ENCODE data around the gene SH3PXD2A.
"Not testable (repeated sequence)": the region's sequence is repeated elsewhere in the genome, so short reads cannot be mapped to it uniquely, and the experiment has no call there.

SH3PXD2A gene

DNA sequence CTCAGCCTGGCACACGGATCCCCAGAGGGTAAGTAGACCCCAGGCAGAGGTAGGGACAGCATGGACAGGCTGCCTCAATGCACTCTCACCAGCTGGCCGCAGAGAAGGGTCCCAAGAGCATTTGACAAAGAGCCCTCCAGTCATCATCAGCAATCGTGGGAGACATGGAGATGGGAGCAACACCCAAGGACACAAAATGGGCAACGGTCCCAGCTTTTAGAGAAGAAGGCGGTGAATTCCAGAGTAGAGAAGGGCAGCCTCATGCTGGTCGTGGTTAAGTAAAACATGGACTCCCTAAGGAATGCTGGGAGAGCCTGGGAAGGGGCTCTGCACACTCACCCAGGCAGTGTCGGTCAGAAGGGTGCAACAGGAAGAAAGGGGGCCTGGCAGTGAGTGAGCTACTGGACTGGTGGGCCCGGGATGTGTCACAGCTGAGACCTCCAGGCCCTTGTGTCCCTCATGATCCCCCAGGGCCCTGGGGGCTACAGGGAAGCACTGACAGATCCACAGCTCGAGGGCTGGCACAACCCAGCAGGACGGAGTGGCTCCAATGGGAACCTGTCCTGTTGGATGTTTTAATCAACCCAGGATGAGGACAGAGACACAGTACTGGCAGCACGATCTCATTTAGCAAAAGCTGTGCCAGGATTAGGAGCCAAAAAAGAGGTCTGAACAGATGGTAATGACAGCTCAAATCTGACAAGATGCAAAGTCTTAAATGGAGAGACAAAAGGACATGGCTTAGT, 214.8 kb downstream of the SH3PXD2A start:
- H3K4me3 ChIP-seq (ENCODE audit: low read length in 2 of 2): no peak overlapping the region
- no peak overlapping the region for H3K9ac ChIP-seq (ENCODE audit: low read depth in 1 of 2, low read length in 2 of 2)
- H3K4me1 ChIP-seq (ENCODE audit: control insufficient read depth in 2 of 2, insufficient read depth in 2 of 2, low read length in 2 of 2): peaks cover 8 to 10% of the 10 kb centered on the region in 2 donors
- H3K27me3 ChIP-seq (ENCODE audit: control insufficient read depth in 2 of 2, insufficient read depth in 2 of 2, low read length in 2 of 2): no peaks in the 10 kb centered on the region
- H3K27ac ChIP-seq (ENCODE audit: low read depth in 2 of 2, low read length in 2 of 2): no peak overlapping the region
- H3K36me3 ChIP-seq (ENCODE audit: control insufficient read depth in 2 of 2, insufficient read depth in 2 of 2, low read length in 2 of 2): peaks cover 6 to 7% of the 10 kb centered on the region in 2 donors
- H3K9me3 ChIP-seq (ENCODE audit: control insufficient read depth in 2 of 2, low read length in 2 of 2): no peaks in the 10 kb centered on the region

DNA sequence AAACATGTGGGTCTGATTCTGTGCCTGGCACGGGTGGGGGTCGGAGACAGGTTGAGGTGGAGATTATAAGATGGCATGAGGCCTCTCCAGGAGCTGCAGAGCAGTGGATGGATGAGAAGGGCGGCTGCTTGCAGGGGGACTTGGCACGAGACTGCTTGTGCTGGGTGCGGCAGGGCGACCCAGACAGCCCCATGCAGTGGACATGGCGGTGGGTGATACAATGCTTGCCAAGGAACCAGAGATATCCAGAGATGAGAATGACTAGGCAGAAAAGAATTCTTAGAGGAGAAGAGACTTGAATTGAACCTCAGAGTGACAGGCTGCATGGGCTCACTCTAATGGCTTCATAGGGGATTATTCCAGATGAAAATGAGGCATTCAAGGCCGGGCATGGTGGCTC, 216.4 kb downstream of the SH3PXD2A start:
- Histone ChIP-seq H3K36me3 (ENCODE audit: control insufficient read depth in 2 of 2, insufficient read depth in 2 of 2, low read length in 2 of 2) (peaks cover 7 to 11% of the 10 kb centered on the region in 2 donors), H3K9ac (ENCODE audit: low read depth in 1 of 2, low read length in 2 of 2) (no peak overlapping the region), H3K27me3 (ENCODE audit: control insufficient read depth in 2 of 2, insufficient read depth in 2 of 2, low read length in 2 of 2) (no peaks in the 10 kb centered on the region), H3K9me3 (ENCODE audit: control insufficient read depth in 2 of 2, low read length in 2 of 2) (no peaks in the 10 kb centered on the region), H3K27ac (ENCODE audit: low read depth in 2 of 2, low read length in 2 of 2) (no peak overlapping the region), H3K4me1 (ENCODE audit: control insufficient read depth in 2 of 2, insufficient read depth in 2 of 2, low read length in 2 of 2) (peaks cover 3 to 8% of the 10 kb centered on the region in 2 donors), H3K4me3 (ENCODE audit: low read length in 2 of 2) (no peak overlapping the region)

DNA sequence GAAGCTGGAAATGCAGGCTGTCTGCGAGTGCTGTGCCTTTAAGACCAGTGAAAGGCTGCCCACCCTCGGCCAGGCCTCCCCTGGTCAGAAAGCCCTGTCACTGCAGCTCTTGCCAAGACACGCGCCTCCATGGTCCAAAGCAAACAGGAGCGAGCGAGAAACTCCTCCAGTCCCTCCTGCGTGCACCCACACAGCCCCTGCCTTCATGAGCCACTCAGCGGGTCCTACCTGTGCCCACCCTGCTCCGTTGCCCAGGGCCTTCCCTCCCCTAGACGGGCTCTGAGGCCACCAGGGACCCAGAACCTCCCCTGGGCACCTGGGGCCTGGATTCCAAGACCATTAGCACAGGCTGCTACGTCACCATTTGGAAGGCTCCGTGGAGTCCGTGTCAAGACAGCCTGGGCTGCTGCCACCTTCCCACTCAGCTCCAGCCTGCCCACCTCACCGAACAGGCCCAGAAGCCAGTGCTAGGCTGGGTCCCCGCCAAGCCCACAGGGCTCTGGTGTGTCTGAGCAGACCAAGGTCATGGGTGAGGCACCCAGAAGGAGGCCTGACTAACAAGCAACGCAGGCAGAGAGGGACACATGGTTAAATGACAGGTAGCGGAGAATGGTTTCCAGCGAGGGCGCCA, 217.3 kb downstream of the SH3PXD2A start:
- Histone ChIP-seq H3K9ac (ENCODE audit: low read depth in 1 of 2, low read length in 2 of 2) (no peak overlapping the region), H3K4me1 (ENCODE audit: control insufficient read depth in 2 of 2, insufficient read depth in 2 of 2, low read length in 2 of 2) (peaks cover 3 to 8% of the 10 kb centered on the region in 2 donors), H3K4me3 (ENCODE audit: low read length in 2 of 2) (no peak overlapping the region)

DNA sequence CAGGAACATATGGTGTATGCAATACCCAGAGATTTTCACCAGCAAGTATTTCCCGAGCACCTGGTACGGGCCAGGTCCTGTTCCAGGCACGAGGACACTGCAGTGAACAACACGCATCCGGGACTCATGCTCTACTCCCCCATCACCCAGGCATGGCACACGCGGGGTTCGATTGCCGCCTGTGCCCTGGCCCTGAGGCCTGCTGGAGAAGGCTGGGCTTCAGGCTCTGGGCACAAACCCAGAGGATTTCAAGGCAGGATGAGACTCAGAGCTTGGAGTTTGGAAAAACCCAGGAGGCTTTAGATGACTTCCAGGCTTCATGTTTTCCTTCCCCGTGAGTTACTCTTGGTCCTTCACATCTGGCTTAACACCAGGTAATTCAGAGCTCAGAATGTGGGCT, 218.4 kb downstream of the SH3PXD2A start:
- H3K27me3 ChIP-seq (ENCODE audit: control insufficient read depth in 2 of 2, insufficient read depth in 2 of 2, low read length in 2 of 2): no peaks in the 10 kb centered on the region
- H3K4me3 ChIP-seq (ENCODE audit: low read length in 2 of 2): no peak overlapping the region
- no peaks in the 10 kb centered on the region for H3K9me3 ChIP-seq (ENCODE audit: control insufficient read depth in 2 of 2, low read length in 2 of 2)
- H3K27ac ChIP-seq (ENCODE audit: low read depth in 2 of 2, low read length in 2 of 2): peak overlapping the region in 1 of 2 donors; percentile 58
- H3K36me3 ChIP-seq (ENCODE audit: control insufficient read depth in 2 of 2, insufficient read depth in 2 of 2, low read length in 2 of 2): peaks cover 11 to 16% of the 10 kb centered on the region in 2 donors
- H3K4me1 ChIP-seq (ENCODE audit: control insufficient read depth in 2 of 2, insufficient read depth in 2 of 2, low read length in 2 of 2): peaks cover 3 to 8% of the 10 kb centered on the region in 2 donors
- H3K9ac ChIP-seq (ENCODE audit: low read depth in 1 of 2, low read length in 2 of 2): peak overlapping the region in 1 of 2 donors; percentile 17

More for the DNA sequence above, 217.3 kb downstream of the SH3PXD2A start:
- Histone ChIP-seq H3K27me3 (ENCODE audit: control insufficient read depth in 2 of 2, insufficient read depth in 2 of 2, low read length in 2 of 2) (no peaks in the 10 kb centered on the region), H3K36me3 (ENCODE audit: control insufficient read depth in 2 of 2, insufficient read depth in 2 of 2, low read length in 2 of 2) (peaks cover 7 to 13% of the 10 kb centered on the region in 2 donors), H3K27ac (ENCODE audit: low read depth in 2 of 2, low read length in 2 of 2) (peak overlapping the region; percentile 21 to 58), H3K9me3 (ENCODE audit: control insufficient read depth in 2 of 2, low read length in 2 of 2) (no peaks in the 10 kb centered on the region)

DNA sequence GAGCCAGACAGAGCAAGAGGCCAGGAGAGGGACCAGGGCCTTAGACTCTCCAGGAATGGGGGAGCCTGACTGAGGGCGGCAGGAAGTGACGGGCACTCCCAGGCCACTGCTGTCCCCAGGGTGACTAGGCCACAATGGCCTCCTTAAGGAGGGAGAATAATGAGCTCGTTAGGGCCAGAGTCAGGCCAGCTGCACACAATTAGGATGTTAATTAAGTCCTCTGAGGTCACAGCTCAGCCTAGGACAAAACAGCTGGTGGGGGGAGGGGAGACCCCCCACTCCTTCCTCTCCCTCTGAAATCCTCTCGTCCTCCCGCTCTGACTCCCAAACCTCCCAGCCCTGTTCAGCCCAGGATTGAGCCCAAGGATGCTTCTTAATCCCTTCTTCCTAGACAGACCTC, 218.9 kb downstream of the SH3PXD2A start:
- Histone ChIP-seq H3K4me3 (ENCODE audit: low read length in 2 of 2) (no peak overlapping the region), H3K36me3 (ENCODE audit: control insufficient read depth in 2 of 2, insufficient read depth in 2 of 2, low read length in 2 of 2) (peaks cover 11 to 16% of the 10 kb centered on the region in 2 donors), H3K4me1 (ENCODE audit: control insufficient read depth in 2 of 2, insufficient read depth in 2 of 2, low read length in 2 of 2) (peaks cover 3 to 8% of the 10 kb centered on the region in 2 donors), H3K27me3 (ENCODE audit: control insufficient read depth in 2 of 2, insufficient read depth in 2 of 2, low read length in 2 of 2) (no peaks in the 10 kb centered on the region), H3K9ac (ENCODE audit: low read depth in 1 of 2, low read length in 2 of 2) (no peak overlapping the region), H3K27ac (ENCODE audit: low read depth in 2 of 2, low read length in 2 of 2) (no peak overlapping the region), H3K9me3 (ENCODE audit: control insufficient read depth in 2 of 2, low read length in 2 of 2) (no peaks in the 10 kb centered on the region)

DNA sequence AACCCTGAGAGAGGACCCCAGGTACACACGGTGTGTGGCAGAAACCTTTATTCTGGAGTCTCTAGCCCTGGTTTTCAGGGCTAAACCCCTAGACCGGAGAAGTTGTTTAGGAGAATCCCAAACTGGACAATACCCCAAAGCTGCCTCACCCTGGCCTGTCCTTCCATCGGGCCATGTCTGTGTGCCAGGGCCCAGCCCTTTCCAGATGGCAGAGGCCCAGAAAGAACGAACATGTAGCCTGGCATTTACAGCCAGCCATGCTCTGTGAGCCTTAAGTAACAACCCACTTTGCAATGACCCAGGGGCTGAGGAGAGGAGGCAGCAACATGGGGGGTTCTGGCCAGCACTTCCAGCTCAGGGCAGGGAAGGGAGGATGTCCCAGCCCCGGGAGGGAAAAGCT, 219.8 kb downstream of the SH3PXD2A start:
- H3K9ac ChIP-seq (ENCODE audit: low read depth in 1 of 2, low read length in 2 of 2): no peak overlapping the region
- no peaks in the 10 kb centered on the region for H3K27me3 ChIP-seq (ENCODE audit: control insufficient read depth in 2 of 2, insufficient read depth in 2 of 2, low read length in 2 of 2)
- H3K27ac ChIP-seq (ENCODE audit: low read depth in 2 of 2, low read length in 2 of 2): no peak overlapping the region
- H3K4me1 ChIP-seq (ENCODE audit: control insufficient read depth in 2 of 2, insufficient read depth in 2 of 2, low read length in 2 of 2): peaks cover 3 to 8% of the 10 kb centered on the region in 2 donors
- H3K36me3 ChIP-seq (ENCODE audit: control insufficient read depth in 2 of 2, insufficient read depth in 2 of 2, low read length in 2 of 2): peaks cover 14 to 16% of the 10 kb centered on the region in 2 donors
- no peak overlapping the region for H3K4me3 ChIP-seq (ENCODE audit: low read length in 2 of 2)
- no peaks in the 10 kb centered on the region for H3K9me3 ChIP-seq (ENCODE audit: control insufficient read depth in 2 of 2, low read length in 2 of 2)

DNA sequence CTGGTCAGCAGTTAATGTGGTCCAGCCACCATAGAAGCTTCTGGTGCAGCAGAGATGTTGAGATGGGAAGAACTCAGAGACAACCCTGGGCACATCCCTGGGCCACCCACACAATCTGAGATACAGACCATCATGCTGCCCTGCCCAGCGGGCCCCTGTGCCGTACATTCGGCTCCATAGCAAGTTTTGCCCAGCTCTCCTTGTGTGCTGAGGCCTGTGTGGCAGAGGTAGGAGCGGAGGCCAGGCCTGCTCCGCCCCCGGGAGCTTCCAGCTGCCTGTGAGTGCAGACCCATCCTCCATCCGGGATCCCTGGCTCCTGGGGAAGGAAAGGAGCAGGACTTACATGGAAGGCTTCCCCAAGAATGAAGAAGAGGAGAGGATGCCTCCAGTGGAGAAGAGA, 221.5 kb downstream of the SH3PXD2A start:
- H3K27me3 ChIP-seq (ENCODE audit: control insufficient read depth in 2 of 2, insufficient read depth in 2 of 2, low read length in 2 of 2): no peaks in the 10 kb centered on the region
- H3K27ac ChIP-seq (ENCODE audit: low read depth in 2 of 2, low read length in 2 of 2): no peak overlapping the region
- peaks cover 14 to 21% of the 10 kb centered on the region in 2 donors for H3K36me3 ChIP-seq (ENCODE audit: control insufficient read depth in 2 of 2, insufficient read depth in 2 of 2, low read length in 2 of 2)
- H3K9me3 ChIP-seq (ENCODE audit: control insufficient read depth in 2 of 2, low read length in 2 of 2): no peaks in the 10 kb centered on the region
- H3K4me3 ChIP-seq (ENCODE audit: low read length in 2 of 2): no peak overlapping the region
- peaks cover 3 to 6% of the 10 kb centered on the region in 2 donors for H3K4me1 ChIP-seq (ENCODE audit: control insufficient read depth in 2 of 2, insufficient read depth in 2 of 2, low read length in 2 of 2)
- H3K9ac ChIP-seq (ENCODE audit: low read depth in 1 of 2, low read length in 2 of 2): no peak overlapping the region

DNA sequence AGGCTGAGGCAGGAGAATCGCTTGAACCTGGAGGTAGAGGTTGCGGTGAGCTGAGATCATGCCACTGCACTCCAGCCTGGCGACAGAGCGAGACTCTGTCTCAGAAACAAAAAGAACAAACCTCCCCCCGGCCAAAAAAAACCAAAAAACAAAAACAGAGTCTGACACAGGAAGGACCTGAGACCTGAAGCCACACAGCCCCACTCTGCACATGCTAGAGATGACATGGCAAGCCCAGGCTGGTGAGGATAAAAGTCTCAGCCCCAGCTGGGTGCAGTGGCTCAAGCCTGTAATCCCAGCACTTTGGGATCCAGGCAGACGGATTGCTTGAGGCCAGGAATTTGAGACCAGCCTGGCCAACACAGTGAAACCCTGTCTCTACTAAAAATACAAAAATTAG, 222.5 kb downstream of the SH3PXD2A start:
- H3K27ac ChIP-seq (ENCODE audit: low read depth in 2 of 2, low read length in 2 of 2); H3K27me3 ChIP-seq (ENCODE audit: control insufficient read depth in 2 of 2, insufficient read depth in 2 of 2, low read length in 2 of 2); H3K9me3 ChIP-seq (ENCODE audit: control insufficient read depth in 2 of 2, low read length in 2 of 2); H3K4me3 ChIP-seq (ENCODE audit: low read length in 2 of 2); H3K4me1 ChIP-seq (ENCODE audit: control insufficient read depth in 2 of 2, insufficient read depth in 2 of 2, low read length in 2 of 2); H3K9ac ChIP-seq (ENCODE audit: low read depth in 1 of 2, low read length in 2 of 2): not testable (repeated sequence)
- peaks cover 18 to 27% of the 10 kb centered on the region in 2 donors for H3K36me3 ChIP-seq (ENCODE audit: control insufficient read depth in 2 of 2, insufficient read depth in 2 of 2, low read length in 2 of 2)

DNA sequence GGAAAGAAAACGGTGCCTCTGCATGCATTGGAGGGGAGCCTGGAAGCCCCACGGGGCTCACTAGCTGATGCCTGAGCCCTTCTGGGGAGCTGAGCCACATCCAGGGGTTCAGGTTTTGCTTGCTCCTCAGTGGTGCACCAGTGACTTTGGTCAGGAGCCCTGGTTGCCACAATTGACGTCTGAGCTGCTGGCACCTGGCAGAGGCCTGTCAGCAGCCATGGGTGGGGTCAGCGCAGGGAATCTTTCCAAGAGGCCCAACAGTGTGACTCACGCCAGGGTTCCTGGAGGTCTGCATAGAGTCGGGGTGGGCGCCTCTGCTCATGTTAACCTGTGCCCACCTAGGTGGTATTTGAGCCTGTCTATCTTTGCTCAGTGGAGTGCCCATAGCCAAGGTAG, 223.1 kb downstream of the SH3PXD2A start:
- Histone ChIP-seq H3K9me3 (ENCODE audit: control insufficient read depth in 2 of 2, low read length in 2 of 2) (no peaks in the 10 kb centered on the region), H3K9ac (ENCODE audit: low read depth in 1 of 2, low read length in 2 of 2) (no peak overlapping the region), H3K4me3 (ENCODE audit: low read length in 2 of 2) (no peak overlapping the region), H3K27ac (ENCODE audit: low read depth in 2 of 2, low read length in 2 of 2) (no peak overlapping the region), H3K36me3 (ENCODE audit: control insufficient read depth in 2 of 2, insufficient read depth in 2 of 2, low read length in 2 of 2) (peaks cover 25 to 31% of the 10 kb centered on the region in 2 donors), H3K4me1 (ENCODE audit: control insufficient read depth in 2 of 2, insufficient read depth in 2 of 2, low read length in 2 of 2) (peaks cover 0 to 3% of the 10 kb centered on the region in 2 donors), H3K27me3 (ENCODE audit: control insufficient read depth in 2 of 2, insufficient read depth in 2 of 2, low read length in 2 of 2) (no peaks in the 10 kb centered on the region)

DNA sequence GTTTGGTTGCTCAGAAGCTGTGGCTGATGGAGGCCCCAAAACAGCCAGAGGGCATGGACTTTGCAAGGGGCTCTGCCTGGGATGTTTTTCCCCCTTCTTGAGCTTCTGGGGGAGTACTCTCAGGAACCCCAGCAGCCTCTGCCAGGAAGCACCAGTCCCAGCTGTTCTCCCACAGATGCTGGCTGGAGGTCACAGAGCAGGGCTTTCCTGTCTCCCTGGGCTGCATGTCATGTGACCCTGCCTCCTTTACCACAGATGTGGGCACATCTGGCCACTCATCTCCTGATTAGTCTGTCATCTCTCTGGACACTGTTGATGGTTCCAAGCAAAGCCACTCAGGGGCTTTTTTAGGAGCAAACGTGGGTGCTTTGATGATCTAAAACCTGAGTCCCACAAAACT, 225.2 kb downstream of the SH3PXD2A start:
- Histone ChIP-seq H3K9ac (ENCODE audit: low read depth in 1 of 2, low read length in 2 of 2) (no peak overlapping the region), H3K4me3 (ENCODE audit: low read length in 2 of 2) (no peak overlapping the region), H3K27ac (ENCODE audit: low read depth in 2 of 2, low read length in 2 of 2) (no peak overlapping the region), H3K9me3 (ENCODE audit: control insufficient read depth in 2 of 2, low read length in 2 of 2) (no peaks in the 10 kb centered on the region), H3K36me3 (ENCODE audit: control insufficient read depth in 2 of 2, insufficient read depth in 2 of 2, low read length in 2 of 2) (peaks cover 40 to 41% of the 10 kb centered on the region in 2 donors), H3K4me1 (ENCODE audit: control insufficient read depth in 2 of 2, insufficient read depth in 2 of 2, low read length in 2 of 2) (no peaks in the 10 kb centered on the region), H3K27me3 (ENCODE audit: control insufficient read depth in 2 of 2, insufficient read depth in 2 of 2, low read length in 2 of 2) (no peaks in the 10 kb centered on the region)

Data from mucosa of rectum (tissue), 2 donors.